Measurements from ENCODE around the gene FAM156A.
"Not testable (repeated sequence)": the region's sequence is repeated elsewhere in the genome, so short reads cannot be mapped to it uniquely, and the experiment has no call there.

- TF ChIP-seq CTCF (IDR thresholded peaks at IDR 0.05; ENCODE audit: poor library complexity, severe bottlenecking); EZH2 (IDR thresholded peaks at IDR 0.05; ENCODE audit: borderline replicate concordance, insufficient read depth, low read length, poor library complexity, severe bottlenecking); RAD21 (conservative IDR thresholded peaks at IDR 0.05); MXI1 (conservative IDR thresholded peaks at IDR 0.05; ENCODE audit: poor library complexity, severe bottlenecking): not testable (repeated sequence)
Measured at GRCh38 chrX:52967922-52968321, 9.6 kb upstream of the FAM156A start.
